Upper lobe of left lung (tissue), 6 donors: ENCODE results near the gene CNDP2. TPM values are rescaled to one million over a fixed set of nuclear protein-coding genes. Genes with fewer than 3 reads are reported as not detected.

ENCODE experiments used
- ATAC-seq, 2 donors: fragments of 200-7000 bp; cut with Tn5 transposase; one replicate each; pipeline ENCODE4 v1.9.1; 2022; ENCODE audit warnings: mild to moderate bottlenecking in 2 of 2, moderate library complexity in 2 of 2; ENCODE audit not compliant: low FRiP score in 2 of 2
- DNase-seq, 2 donors: peaks; one replicate each; pipeline ENCODE4 v3.0.0-alpha.2; 2019 to 2020
- H3K27ac ChIP-seq, 4 donors: fragments of 200-600 bp; sonication (generic); one replicate each; pipeline ENCODE4 v1.5.1; 2016 to 2019
- H3K27me3 ChIP-seq, 4 donors: fragments of 200-600 bp; sonication (generic); one replicate each; pipeline ENCODE4 v1.5.1; 2017 to 2019
- H3K36me3 ChIP-seq, 4 donors: fragments of 200-600 bp; sonication (generic); one replicate each; pipeline ENCODE4 v1.5.1; 2016 to 2019
- H3K4me1 ChIP-seq, 4 donors: fragments of 200-600 bp; sonication (generic); one replicate each; pipeline ENCODE4 v1.5.1; 2018 to 2019
- H3K4me3 ChIP-seq, 4 donors: fragments of 200-600 bp; sonication (generic); one replicate each; pipeline ENCODE4 v1.5.1; 2017 to 2019; ENCODE audit warnings: mild to moderate bottlenecking in 2 of 4, moderate library complexity in 1 of 4
- H3K9me3 ChIP-seq, 4 donors: fragments of 200-600 bp; sonication (generic); one replicate each; pipeline ENCODE4 v1.5.1; 2018 to 2019
- EP300 ChIP-seq, 4 donors: sonication (generic); formaldehyde crosslinking; IDR thresholded peaks; one replicate each; pipeline ENCODE4 v1.5.1; 2017; ENCODE audit warnings: antibody characterized with exemption in 4 of 4, control low read depth in 2 of 4
- POLR2A ChIP-seq, 4 donors: fragments of 450-650 bp; IDR thresholded peaks; one replicate each; pipeline ENCODE4 v1.5.1; 2016 to 2017; ENCODE audit warnings: antibody characterized with exemption in 4 of 4, mild to moderate bottlenecking in 2 of 4
- POLR2AphosphoS5 ChIP-seq, 2 donors: sonication (generic); formaldehyde crosslinking; IDR thresholded peaks; one replicate each; pipeline ENCODE4 v1.5.1; 2017; ENCODE audit warnings: antibody characterized with exemption in 2 of 2
- WGBS, 2 donors: methylation state at CpG; one replicate each; pipeline ENCODE4 v1.1.5; 2017 to 2018; 5-methylcytosine and 5-hydroxymethylcytosine counted together
- total RNA-seq, 6 donors: library from RNA; depleted of rRNA in 4 of 6; stranded (reverse); fragments of >200 nt in 4 of 6; gene quantifications; one replicate each; pipeline versions ENCODE4 v1.1.0 to v1.2.1, GENCODE V29; 2016 to 2021
- TF ChIP-seq, protein P1 (sequence below), 6 experiments: fragments of 450-650 bp in 4 of 6; fragments of 200-600 bp in 2 of 6; sonication (generic) in 2 of 6; IDR thresholded peaks; one replicate each; pipeline ENCODE4 v1.5.1; 2016 to 2019; ENCODE audit warnings: antibody characterized with exemption in 6 of 6
- donor health status: DM: no; HTN: no; CAD: no; lungs with moderate emphysema.
- donor health status: DM: no; HTN: yes; CAD: no; lungs with severe emphysema.

The CNDP2 gene
- total RNA-seq, 6 donors from 2014 or later = 147 to 279 (median 196) TPM

DNA sequence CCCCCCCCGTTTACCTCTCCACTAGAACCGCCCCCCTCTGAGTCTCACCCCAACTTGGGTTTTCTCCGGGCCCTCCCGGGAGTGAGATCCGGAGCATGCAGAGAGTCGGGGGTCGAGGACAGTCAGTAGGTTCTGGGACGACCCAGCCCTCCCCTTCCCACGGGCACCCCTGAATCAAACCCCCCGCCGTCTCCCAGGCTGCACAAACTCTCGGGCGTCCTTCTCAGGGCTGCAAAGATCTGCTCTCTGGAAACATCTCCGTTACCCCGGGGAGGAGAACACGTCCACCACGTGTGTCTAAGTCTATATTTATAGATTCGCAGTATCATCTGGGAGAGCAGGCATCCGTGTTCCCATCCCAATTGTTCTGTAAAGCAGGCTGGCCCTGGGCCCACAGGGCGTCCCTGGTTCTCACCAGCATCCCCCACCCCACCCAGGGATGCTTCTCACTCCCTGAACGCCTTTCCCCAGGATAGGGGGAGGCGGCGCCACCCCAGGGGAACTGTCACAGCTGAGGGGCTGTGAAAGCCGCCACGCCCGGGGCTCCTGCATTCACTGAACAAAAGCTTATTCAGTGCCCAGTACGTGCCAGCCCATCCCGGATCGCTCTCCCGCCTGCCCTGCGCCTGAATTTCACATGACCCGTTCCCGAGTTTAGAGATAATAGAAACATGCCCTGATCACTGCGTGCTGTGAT, 38.3 kb upstream of the CNDP2 start:
- Histone ChIP-seq H3K4me1 (peaks cover 9 to 17% (median 12%) of the 10 kb centered on the region in 4 donors), H3K4me3 (no peak overlapping the region), H3K27me3 (peaks cover 0 to 26% (median 13%) of the 10 kb centered on the region in 4 donors), H3K36me3 (no peaks in the 10 kb centered on the region), H3K27ac (no peak overlapping the region), H3K9me3 (no peaks in the 10 kb centered on the region)
- 41 to 55% methylated on average over 19 to 33 of the region's 34 CpGs for WGBS, 2 donors
- DNase-seq (peak in 1 of 2 donors; percentile 66), ATAC-seq (no peak)
- TF ChIP-seq POLR2A (IDR thresholded peaks at IDR 0.05) (no peak), POLR2AphosphoS5 (IDR thresholded peaks at IDR 0.05) (no peak), EP300 (IDR thresholded peaks at IDR 0.05) (no peak)
- TF ChIP-seq, protein P1, sequence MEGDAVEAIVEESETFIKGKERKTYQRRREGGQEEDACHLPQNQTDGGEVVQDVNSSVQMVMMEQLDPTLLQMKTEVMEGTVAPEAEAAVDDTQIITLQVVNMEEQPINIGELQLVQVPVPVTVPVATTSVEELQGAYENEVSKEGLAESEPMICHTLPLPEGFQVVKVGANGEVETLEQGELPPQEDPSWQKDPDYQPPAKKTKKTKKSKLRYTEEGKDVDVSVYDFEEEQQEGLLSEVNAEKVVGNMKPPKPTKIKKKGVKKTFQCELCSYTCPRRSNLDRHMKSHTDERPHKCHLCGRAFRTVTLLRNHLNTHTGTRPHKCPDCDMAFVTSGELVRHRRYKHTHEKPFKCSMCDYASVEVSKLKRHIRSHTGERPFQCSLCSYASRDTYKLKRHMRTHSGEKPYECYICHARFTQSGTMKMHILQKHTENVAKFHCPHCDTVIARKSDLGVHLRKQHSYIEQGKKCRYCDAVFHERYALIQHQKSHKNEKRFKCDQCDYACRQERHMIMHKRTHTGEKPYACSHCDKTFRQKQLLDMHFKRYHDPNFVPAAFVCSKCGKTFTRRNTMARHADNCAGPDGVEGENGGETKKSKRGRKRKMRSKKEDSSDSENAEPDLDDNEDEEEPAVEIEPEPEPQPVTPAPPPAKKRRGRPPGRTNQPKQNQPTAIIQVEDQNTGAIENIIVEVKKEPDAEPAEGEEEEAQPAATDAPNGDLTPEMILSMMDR (IDR thresholded peaks at IDR 0.05) = no peak

DNA sequence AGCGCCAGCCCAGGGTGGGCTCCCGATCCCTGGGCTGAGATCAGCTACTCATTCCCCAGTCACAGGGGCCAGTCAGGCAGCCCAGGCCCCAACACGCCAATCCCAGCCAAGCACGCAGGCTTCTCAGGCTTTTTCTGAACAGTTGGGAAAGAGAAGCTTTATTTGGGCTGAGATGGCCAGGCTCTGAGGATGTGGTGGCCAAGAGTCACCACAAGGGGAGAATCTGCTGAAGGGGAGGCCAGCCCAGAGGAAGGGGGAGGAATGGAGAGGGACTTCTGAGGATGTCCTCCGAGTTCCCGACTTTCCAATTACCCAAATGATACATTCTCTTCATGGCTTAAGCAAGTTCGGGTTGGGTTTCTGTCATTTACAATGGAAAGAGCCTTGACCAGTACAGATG, 36.3 kb upstream of the CNDP2 start:
- H3K36me3 ChIP-seq = no peaks in the 10 kb centered on the region
- peaks cover 9 to 17% (median 12%) of the 10 kb centered on the region in 4 donors for H3K4me1 ChIP-seq
- peaks cover 0 to 20% (median 12%) of the 10 kb centered on the region in 4 donors for H3K27me3 ChIP-seq
- no peak overlapping the region for H3K27ac ChIP-seq
- no peak for DNase-seq
- TF ChIP-seq, protein P1 (IDR thresholded peaks at IDR 0.05) = peak in 1 of 6 experiments; percentile 18
- TF ChIP-seq EP300 (IDR thresholded peaks at IDR 0.05) = no peak
- 60 to 65% methylated on average over 7 of the region's 7 CpGs for WGBS, 2 donors
- H3K4me3 ChIP-seq = no peak overlapping the region
- H3K9me3 ChIP-seq = no peaks in the 10 kb centered on the region
- no peak for ATAC-seq

DNA sequence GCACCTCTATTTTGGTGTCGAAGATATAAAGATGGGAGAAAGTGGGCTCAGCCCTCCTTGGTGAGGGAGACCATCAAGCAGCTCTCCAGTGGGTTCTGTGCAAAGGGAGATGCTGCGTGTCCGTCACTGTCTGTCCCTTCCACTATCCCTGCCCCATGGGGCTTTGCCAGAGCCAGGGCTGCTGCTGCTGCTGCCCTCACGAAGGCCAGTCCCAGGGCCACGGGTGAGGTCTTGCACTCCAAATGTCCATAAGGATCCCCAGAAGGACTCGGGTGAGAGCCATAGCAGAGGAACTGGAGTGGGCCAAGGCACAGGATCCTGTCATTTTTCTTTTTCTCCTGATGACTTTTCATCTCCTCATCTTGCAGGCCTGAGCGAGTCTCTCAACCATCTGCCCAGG, 35.3 kb upstream of the CNDP2 start:
- peaks cover 9 to 17% (median 12%) of the 10 kb centered on the region in 4 donors for H3K4me1 ChIP-seq
- no peaks in the 10 kb centered on the region for H3K36me3 ChIP-seq
- TF ChIP-seq POLR2AphosphoS5 (IDR thresholded peaks at IDR 0.05) (no peak), EP300 (IDR thresholded peaks at IDR 0.05) (no peak), POLR2A (IDR thresholded peaks at IDR 0.05) (no peak)
- TF ChIP-seq, protein P1 (IDR thresholded peaks at IDR 0.05) = no peak
- peaks cover 0 to 19% (median 11%) of the 10 kb centered on the region in 4 donors for H3K27me3 ChIP-seq
- ATAC-seq = no peak
- WGBS, 2 donors = 88 to 91% methylated on average over 7 of the region's 7 CpGs
- DNase-seq = no peak
- H3K9me3 ChIP-seq = no peaks in the 10 kb centered on the region
- H3K27ac ChIP-seq = no peak overlapping the region
- H3K4me3 ChIP-seq = no peak overlapping the region

DNA sequence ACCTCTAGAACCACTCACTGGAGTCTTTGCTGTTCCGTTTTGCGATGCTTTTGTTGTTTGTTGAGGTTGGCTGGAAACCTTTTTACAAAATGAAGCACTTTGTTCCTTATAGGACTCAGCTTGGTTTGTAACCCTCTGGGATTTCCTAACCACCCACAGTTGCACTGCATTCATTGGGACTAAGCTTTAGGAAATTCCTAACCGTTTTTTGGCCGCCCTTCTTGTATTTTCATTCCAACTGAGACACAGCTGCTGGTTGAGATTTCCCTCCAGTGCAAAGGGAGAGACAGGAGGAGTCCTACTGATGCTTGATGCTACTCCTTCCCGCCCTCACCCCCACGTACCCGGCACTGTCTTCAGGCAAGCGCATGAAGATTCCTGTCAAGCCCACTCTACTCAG, 32.9 kb upstream of the CNDP2 start:
- TF ChIP-seq POLR2AphosphoS5 (IDR thresholded peaks at IDR 0.05) = no peak
- TF ChIP-seq POLR2A (IDR thresholded peaks at IDR 0.05) = no peak
- no peak for TF ChIP-seq EP300 (IDR thresholded peaks at IDR 0.05)
- TF ChIP-seq, protein P1 (IDR thresholded peaks at IDR 0.05) = no peak
- ATAC-seq = no peak

DNA sequence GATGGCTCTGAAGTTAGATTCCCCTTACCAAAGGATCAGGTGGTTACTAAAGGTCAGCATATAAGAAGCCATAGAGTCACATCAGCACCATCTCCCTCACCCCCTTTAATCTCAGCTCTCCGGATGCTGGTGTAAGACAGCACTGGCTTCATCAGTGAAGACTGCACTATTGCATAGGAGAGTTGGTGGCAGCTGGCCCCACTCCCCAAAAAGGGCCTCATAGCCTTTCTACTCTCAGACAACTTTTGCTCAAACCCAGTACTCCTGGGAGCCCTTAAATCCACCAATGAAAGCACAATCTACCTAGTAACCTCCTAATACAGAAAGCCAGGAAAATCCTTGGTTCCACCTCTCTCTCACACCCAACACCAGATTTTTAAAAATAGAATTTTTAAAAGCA, 32.2 kb upstream of the CNDP2 start:
- ATAC-seq (no peak), DNase-seq (no peak)
- H3K9me3 ChIP-seq = no peaks in the 10 kb centered on the region
- no peak overlapping the region for H3K27ac ChIP-seq
- H3K4me3 ChIP-seq = no peak overlapping the region
- WGBS, 2 donors = 81 to 92% methylated on average over 1 of the region's 1 CpG
- no peaks in the 10 kb centered on the region for H3K4me1 ChIP-seq
- H3K27me3 ChIP-seq = no peaks in the 10 kb centered on the region
- TF ChIP-seq, protein P1 (IDR thresholded peaks at IDR 0.05) = no peak
- TF ChIP-seq POLR2AphosphoS5 (IDR thresholded peaks at IDR 0.05) (no peak), EP300 (IDR thresholded peaks at IDR 0.05) (no peak), POLR2A (IDR thresholded peaks at IDR 0.05) (no peak)
- no peaks in the 10 kb centered on the region for H3K36me3 ChIP-seq

More for the DNA sequence above, 32.9 kb upstream of the CNDP2 start:
- no peak overlapping the region for H3K4me3 ChIP-seq
- DNase-seq = no peak
- H3K36me3 ChIP-seq = no peaks in the 10 kb centered on the region
- H3K27me3 ChIP-seq = no peaks in the 10 kb centered on the region
- H3K27ac ChIP-seq = no peak overlapping the region
- H3K9me3 ChIP-seq = no peaks in the 10 kb centered on the region
- H3K4me1 ChIP-seq = no peaks in the 10 kb centered on the region
- 76 to 88% methylated on average over 8 of the region's 8 CpGs for WGBS, 2 donors
